Sciatic nerve (tissue), 2 donors: Measurements from ENCODE around the gene P4HTM. TPM values are rescaled to one million over a fixed set of nuclear protein-coding genes. Genes with fewer than 3 reads are reported as not detected.

Experiments used
- ATAC-seq: fragments of 200-7000 bp; cut with Tn5 transposase; one replicate; pipeline ENCODE4 v1.9.1; 2020; ENCODE audit warnings: mild to moderate bottlenecking, moderate library complexity
- DNase-seq: peaks from one replicate; pipeline ENCODE4 v3.0.0-alpha.2; 2020; ENCODE audit warnings: low spot score
- intact Hi-C: fragments of 100-400 bp; cut with DNase I; formaldehyde crosslinking; loops from one replicate; pipeline ENCODE4 v1.14.2; 2022
- total RNA-seq: library from RNA; stranded (reverse); fragmentation: NEBNext Ultra II Directional; extraction: Animal tissue kit (Norgen Biotek cat#: 25700); gene quantifications from one replicate; pipeline ENCODE4 v1.2.1, GENCODE V29; 2021
- donor health status: DM: no; HTN: no; CAD: no.
- donor health status: DM: no; HTN: no; CAD: no.

Gene P4HTM
- total RNA-seq, result 40.1 TPM

DNA sequence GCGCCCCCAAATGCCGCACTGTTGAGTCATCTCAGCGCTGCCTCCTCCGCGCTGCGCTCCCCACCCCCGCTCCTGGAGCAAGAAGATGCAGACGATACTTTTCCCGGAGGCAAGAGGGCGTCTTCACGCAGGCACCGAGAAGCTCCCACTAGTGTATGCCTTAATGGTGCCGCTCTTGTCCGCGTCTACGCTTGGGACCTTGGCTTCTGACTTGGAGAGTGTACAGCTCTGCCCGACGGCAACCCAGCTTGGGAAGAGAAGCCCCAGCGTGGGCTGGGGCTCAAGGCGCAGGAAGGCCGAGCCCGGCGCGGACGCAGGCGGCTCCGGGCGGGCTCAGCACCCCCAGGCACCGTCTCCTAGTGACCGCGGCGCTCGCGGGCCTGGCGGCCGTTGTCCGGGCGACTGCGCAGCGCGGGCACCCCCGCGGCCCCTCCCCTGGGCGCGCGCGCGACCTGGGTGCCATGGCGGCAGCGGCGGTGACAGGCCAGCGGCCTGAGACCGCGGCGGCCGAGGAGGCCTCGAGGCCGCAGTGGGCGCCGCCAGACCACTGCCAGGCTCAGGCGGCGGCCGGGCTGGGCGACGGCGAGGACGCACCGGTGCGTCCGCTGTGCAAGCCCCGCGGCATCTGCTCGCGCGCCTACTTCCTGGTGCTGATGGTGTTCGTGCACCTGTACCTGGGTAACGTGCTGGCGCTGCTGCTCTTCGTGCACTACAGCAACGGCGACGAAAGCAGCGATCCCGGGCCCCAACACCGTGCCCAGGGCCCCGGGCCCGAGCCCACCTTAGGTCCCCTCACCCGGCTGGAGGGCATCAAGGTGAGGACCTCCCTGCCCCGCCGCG, at the start of gene P4HTM:
P4HTM (plus strand) TSS at position 446 of the 840 bp plus-strand sequence; CDS start at position 462, 16 bp downstream.
- peak; percentile 92 for DNase-seq
- intact Hi-C loops, result no loop called here
- peak; percentile 95 for ATAC-seq

DNA sequence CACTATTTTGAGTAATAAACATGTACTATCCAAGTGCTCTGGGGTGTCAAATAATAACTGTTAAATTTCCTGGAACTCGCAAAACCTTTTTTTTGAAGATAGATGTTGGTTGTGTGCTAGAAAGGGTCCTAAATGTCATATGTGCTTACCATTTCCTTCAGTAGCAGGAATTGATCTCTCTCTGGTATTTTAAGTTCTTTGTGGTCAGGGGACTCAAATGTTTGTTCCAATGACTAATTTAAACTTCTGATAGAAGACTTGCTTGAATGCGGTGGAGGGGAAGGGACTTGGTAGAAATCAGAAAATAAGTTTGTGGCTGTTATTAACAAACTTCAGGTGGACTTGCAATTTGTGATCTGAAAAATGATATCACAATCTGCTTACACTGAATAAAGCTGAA, 44.6 kb upstream of the P4HTM start:
- no peak for DNase-seq
- no peak for ATAC-seq
- intact Hi-C loops, result no loop called here

- ATAC-seq (no peak), DNase-seq (no peak)
- intact Hi-C loops, result no loop called here
These were observed 44.0 kb upstream of the P4HTM start for GRCh38 chr3:48945891-48946549.

DNA sequence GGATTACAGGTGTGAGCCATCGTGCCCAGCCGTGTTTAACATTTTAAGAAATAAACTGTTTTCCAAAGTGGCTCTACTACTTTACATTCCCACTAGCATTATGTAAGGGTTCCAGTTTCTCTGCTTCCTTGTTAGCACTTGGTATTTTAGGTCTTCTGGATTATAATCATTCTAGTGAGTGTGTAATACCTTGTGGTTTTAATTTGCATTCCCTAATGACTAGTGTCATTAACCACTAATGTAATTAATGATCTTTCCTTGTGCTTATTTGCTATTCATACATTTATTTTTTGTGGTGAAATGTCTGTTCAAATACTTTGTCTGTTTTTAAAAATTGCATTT, 40.7 kb upstream of the P4HTM start:
- ATAC-seq, result no peak
- intact Hi-C loops, result no loop called here

DNA sequence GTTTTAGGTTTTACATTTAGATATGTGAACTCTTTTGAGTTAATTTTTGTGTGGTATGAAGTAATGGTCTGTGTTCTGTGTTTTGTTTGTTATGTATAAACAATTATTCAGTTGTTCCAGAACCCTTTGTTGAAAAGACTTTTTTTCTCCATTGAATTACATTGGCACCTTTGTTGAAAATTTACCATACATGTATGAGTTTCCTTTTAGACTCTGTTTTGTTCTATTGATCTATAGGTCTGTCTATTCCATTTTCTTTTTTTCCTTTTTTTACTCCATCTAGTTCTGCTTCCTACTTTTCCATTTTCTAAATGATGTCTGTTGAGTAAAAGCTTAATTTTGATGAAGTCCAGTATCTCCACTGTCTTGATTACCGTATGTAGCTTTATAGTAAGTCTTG, 40.0 kb upstream of the P4HTM start:
- DNase-seq (no peak), ATAC-seq (no peak)
- intact Hi-C loops, result no loop called here

More for the DNA sequence above, 40.7 kb upstream of the P4HTM start:
- DNase-seq, result no peak

DNA sequence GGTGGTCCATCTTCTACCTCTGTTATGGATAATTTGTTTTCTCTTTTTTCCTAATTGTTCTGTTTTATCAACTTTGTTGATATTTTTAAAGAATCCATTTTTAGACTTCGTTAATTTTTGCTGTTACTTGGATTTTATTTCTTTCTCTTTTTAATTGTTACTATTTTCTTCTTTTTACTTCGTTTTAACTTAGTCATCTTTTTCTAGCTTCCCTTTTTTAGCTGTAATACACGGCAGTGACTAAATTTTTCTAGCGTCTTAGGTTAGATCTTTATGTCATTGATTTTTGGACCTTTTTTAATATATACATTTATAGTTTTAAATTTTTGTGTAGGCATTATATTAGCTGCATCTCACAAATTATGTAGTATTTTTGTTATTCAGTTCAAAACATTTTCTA, 38.3 kb upstream of the P4HTM start:
- DNase-seq (no peak), ATAC-seq (no peak)
- intact Hi-C loops, result no loop called here

DNA sequence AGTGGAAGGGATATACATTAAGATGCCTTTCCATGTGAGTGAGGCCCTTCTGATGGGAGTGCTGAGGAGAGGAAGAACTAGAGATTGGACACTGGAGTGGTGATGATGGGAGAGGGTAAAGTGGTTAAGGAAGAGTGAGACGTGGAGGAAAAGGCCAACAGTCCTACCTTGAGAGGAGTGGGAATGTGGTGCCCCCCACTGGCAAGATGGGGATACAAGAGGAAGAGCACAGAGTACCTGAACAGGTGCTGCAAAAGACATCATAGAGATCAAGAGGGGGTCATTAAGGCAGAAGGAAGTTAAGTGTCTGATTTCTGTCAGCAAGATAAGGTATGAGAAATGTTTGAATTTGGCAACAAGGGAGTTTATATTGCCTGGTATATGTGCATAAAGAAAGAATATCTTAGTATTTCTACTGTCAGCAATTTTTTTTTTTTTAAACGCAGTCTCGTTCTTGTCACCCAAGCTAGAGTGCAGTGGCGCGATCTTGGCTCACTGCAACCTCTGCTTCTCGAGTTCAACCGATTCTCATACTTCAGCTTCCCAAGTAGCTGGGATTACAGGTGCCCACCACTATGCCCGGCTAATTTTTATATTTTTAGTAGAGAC, 37.4 kb upstream of the P4HTM start:
- intact Hi-C loops, result no loop called here
- ATAC-seq, result no peak
- DNase-seq, result no peak

DNA sequence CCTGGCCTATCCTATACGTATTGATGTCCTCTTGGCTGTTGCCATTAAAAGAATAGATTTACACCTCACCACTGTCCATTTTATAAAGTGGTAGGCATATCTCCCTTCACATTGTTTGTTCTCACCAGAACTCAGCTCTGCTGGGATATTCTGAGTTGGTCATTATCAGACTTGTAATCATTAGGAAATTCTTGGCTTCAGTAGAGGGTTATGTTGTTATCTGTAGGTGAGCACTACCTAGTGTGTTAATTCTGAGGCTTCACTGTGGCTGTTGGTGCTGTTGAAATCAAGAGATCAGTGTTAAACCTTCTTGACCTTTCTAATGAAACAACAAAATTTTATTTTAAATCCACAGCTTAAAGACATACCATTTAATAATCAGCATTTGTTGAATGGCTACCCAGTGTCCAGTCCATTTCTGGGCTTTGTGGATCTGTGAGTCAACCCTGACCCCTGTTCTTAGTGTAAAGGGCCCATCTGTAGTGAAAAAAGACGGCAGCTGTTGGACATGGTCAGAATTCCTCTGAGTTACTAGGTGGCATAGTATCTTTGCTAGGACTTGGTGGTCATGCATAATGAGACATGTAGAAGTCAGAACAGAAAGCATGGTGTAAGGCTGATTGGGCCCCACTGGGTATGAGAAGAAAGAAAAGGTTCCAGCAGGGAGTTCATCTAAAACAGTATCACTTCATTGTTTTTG, 32.9 kb upstream of the P4HTM start:
- intact Hi-C loops, result no loop called here
- ATAC-seq (no peak), DNase-seq (no peak)

DNA sequence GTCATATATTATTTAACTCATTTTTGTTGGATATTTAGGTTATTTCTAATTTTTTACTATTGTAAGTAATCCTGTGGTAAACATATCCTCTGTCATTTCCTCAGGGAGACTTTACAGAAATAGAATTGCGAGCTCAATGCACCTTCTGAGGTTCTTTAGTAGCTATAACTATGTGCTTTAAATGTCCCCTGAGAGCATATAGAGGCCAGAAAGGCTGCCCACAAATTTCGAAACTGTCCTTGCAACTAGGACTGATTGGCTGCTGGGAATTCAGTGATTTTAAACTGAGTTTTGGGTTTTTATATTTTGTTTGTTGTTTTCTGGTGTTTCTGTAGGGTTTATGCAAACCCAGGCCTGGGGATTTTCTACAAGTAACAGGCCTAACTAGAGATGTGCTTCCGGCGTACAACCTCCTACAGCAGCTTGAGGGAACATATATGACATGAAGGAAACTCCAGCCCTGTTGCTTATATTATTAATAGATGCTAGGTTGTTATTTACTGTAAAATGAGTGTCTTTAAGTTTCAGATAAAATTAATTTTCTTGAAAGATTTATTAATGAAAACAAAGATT, 29.1 kb upstream of the P4HTM start:
- intact Hi-C loops, result no loop called here
- DNase-seq, result no peak
- no peak for ATAC-seq

DNA sequence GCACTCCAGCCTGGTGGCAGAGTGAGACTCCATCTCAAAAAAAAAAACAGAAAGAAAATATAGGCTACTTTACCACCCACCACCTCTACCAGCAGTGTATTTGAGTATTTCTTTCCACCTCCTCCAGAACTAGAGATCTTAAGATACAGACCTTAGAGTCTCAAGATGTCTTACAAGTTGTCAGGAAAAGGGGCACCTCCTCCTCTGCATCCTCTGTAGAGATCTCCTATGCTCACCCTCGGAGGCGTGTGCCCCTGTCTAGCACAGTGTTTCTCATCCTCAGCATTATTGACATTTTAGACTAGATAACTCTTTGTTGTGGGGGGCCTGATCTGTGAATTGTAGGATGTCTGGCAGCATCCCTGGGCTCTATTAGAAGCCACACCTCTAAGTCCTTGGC, 27.7 kb upstream of the P4HTM start:
- no peak for ATAC-seq
- no peak for DNase-seq
- intact Hi-C loops, result no loop called here

DNA sequence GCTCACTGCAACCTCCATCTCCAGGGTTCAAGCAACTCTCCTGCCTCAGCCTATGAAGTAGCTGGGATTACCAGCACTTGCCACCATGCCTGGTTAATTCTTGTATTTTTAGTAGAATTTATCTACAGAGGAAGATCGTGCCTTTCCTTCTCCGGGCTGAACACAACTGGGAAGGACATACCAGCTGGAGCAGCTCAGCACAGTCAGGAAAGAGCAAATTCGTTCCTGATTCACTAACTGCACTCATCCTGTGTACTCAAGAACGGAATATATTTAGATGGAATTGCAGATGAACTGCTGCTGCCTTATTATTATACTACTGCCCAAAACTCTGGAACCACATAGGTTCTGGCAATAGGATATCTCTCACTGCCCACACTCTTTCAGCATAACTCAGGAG, 27.1 kb upstream of the P4HTM start:
- intact Hi-C loops, result no loop called here
- DNase-seq, result no peak
- ATAC-seq, result no peak

GRCh38 chr3:48963591-48963990, 26.4 kb upstream of the P4HTM start:
- intact Hi-C loops, result no loop called here
- ATAC-seq, result no peak

DNA sequence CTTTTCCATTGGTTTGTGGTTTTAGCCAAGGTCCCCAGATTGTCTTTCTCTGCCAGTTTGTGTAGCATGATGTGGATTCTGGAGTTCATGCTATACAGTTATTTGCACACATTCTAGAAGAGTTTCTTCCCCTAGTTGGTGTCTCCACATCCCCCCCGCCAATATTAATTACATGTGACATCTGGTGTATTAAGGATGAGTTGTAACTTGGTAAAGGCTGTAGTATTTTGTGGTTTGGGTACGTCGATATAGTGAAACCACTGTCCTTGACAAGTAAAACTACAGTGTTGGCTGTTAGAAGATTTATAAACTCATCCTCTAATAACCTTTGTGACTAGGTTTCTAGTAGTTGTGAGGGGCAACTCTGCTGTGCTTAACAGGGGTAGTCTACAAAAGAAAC, 23.7 kb upstream of the P4HTM start:
- ATAC-seq (no peak), DNase-seq (no peak)
- intact Hi-C loops, result no loop called here

More at GRCh38 chr3:48963591-48963990, 26.4 kb upstream of the P4HTM start:
- DNase-seq, result no peak

DNA sequence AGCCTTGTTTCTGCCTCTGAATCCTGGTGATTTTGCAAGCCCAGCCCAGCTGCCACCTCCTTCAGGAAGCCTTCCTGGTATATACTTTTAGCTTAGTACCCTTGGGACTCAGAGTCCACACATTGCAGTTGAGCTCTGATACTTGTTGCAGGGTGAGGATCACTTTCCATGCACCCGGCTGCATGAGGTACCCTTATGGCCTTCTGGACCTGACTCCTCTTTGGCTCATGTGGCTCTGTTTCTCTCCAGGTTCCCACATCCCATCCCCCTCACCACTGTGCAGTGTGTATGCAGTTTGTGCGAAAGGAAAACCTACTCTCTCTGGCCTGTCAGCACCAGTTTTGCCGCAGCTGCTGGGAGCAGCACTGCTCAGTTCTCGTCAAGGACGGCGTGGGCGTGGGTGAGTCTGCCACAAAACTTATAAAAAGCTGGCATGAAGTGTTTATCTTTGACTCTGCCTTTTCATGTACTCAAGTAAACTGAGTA, 23.1 kb upstream of the P4HTM start:
- ATAC-seq (no peak), DNase-seq (no peak)
- intact Hi-C loops, result no loop called here

DNA sequence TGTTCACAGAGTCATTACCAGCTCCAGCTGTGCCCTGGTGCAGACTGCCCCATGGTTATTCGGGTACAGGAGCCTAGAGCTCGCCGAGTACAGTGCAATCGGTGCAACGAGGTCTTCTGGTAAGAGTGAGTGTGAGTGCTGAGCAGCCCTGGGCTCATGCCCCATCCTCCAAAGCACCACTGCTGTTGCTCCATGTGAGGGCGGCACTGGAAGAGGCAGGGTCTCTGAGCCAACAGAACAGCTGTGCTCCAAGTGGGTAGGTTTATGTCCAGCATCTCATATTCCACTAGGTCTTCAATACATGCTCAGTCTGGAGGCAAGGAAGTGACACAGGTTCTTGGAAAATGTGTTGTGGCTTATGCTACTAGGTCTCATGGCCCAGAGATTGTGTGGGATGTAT, 19.5 kb upstream of the P4HTM start:
- no peak for DNase-seq
- intact Hi-C loops, result no loop called here
- no peak for ATAC-seq

DNA sequence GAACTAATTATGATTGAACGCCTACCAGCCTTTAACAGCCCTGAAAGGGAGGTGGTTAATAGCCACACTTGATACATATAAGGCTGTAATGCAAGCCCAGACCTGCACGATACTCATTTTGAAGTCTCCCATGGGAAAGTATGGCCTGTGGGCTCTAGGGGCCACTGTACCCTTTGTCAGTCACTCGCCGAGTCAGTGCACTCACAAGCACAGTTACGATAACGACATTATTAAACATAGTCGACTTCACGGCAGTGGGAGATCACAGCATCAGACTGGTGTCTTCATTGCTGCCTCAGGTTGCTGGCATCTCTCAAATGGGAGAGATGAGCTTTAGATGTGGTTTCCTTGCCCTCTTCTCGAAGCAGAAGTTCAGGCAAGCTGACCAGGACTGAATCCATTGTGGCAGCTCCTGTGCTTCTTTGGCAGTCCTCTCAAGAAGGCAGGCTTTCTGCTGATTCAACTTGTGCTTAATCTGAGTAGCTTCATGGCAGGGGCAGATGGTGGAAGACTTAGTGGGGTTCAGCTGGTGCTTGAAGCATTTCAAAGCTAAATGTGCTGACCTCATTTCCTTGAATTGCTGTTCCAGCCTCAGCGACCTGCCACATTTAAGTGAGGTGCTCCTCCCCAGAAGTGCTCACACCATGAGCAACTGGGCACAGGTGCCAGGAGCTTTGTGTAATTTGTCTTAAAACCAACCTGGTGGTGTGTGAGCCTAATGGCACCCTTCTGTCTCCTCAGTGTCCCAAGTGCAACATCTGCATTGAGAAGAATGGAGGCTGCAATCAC, 15.8 kb upstream of the P4HTM start:
- ATAC-seq, result no peak
- intact Hi-C loops, result no loop called here
- no peak for DNase-seq

DNA sequence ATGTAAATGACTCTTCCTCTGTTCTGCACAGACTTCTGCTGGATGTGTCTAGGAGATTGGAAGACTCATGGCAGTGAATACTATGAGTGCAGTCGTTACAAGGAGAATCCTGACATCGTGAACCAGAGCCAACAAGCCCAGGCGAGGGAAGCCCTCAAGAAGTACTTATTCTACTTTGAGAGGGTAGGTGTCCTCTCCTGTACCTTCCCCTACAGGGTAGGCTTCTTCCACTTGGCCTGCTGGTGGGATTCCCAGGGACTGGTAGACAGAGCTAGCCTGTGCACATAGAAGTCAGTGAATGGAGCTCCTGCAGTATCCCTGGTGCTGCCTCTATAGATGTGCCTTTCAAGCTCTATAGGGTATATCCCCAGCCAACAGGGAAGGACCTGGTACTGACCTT, 10.6 kb upstream of the P4HTM start:
- DNase-seq, result no peak
- no peak for ATAC-seq
- intact Hi-C loops, result no loop called here

DNA sequence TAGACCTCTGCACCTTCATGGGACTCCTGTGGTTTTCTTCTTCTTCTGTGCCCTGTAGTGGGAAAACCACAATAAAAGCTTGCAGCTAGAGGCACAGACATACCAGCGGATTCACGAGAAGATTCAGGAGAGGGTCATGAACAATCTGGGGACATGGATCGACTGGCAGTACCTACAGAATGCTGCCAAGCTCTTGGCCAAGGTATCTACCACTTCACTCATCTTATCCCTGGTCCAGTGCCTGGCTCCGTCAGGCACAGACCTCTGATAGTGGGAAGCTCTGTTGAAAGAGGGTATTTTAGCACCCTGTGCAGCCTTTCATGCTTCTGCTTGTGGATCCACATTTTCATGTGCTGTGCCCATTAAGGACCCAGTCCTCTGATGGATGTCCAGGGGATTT, 9.7 kb upstream of the P4HTM start:
- ATAC-seq (no peak), DNase-seq (no peak)
- intact Hi-C loops, result no loop called here

DNA sequence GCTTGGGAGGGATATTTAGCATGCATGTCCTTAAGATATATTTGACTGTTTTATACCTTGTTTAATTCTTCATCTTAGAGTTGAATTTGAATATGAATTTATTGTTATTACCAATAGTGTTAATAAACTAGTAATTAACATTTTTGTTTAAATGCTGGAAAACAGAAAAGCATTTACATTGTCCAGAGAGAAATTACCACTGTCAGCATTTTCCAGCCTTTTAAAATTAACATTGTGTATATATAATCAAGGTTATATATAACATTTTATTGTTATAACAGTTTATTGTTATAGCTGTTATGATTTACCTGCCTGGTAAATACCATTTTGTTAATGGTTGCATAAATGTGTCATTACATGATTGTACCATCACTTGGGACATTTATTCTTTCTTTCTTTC, 8.0 kb upstream of the P4HTM start:
- DNase-seq (no peak), ATAC-seq (no peak)
- intact Hi-C loops, result no loop called here
